Putamen (tissue), 1 donor: ENCODE measurements around the gene ANO6.

Experiments used
- DNase-seq: peaks from one replicate; pipeline ENCODE4 v3.0.0-alpha.2; 2016; ENCODE audit warnings: low spot score

The ANO6 gene

DNA sequence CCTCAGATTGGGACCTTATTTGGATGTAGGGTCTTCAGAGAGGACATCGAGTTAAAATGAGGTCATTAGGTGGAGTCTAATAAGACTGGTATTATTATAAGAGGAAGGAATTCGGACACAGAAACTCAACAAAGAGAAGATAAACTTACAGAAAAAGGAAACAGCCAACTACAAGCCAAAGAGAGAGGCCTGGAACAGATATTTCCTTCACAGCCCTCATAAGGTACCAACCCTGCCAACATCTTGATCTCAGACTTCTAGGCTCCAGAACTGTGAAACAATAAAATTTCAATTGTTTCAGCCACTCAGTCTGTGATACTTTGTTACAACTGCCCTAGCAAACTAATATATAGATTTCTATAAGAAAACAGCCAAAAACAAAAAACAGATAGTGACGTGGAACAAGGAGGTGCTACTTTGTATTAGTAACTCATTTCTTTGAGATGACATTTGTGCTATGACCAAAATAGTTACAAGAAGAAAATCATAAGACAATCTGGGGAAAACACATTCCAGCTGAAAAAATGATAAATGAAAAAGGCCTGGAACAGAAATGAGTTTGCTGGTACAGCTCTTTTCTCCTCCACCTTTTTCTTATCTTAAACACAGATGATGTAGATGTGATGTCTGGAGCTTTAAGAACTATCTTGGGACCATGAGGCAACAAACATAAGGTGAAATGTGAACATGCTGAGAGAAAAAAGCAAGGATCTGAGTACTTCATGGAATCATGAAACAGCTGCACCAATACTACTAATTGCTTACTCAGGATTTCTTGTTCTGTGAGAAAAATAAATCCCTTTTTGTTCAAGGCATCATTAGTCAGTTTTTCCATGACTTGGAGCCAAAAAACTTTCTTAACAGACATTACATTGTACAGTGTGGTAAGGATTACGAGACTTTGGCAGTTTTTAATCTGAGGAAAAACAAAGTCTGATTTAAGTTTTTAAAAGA, 243.2 kb downstream of the ANO6 start:
- DNase-seq: no peak

DNA sequence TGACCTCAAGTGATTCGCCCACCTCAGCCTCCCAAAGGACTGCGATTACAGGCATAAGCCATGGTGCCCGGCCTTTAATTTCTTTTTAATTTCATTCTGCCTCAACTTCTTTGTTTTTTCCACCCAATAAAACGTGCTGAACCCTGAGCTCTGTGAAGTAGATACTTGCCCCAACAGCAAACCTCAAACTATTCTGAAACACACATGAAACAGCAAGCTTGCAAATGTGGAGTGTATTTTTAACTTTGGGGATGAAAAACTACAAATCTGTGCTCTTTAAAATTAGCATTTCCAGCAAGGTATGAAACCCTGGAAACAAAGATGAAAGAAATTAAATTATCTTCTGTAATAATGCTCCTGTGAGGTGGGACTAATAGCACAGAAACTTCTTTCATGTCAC, 246.6 kb downstream of the ANO6 start:
- no peak for DNase-seq

DNA sequence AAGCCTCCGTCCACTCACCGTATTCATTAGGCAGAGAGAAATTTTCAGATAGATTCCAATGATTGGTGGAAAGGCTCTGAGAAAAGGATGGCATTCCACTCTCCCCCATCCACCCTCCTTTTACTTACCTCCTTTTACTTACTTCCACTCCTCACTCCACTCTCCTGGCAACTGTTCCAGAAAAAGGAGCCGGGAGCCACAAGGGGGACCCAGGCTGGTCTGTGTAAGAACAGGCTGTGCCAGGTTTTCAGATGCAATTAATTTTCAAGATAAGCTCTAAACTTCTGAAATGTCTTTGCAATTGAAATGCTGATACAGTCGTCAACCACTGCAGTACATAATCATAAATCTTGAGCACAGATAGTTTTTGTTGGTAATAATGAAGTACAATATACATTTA, 248.8 kb downstream of the ANO6 start:
- DNase-seq: no peak

DNA sequence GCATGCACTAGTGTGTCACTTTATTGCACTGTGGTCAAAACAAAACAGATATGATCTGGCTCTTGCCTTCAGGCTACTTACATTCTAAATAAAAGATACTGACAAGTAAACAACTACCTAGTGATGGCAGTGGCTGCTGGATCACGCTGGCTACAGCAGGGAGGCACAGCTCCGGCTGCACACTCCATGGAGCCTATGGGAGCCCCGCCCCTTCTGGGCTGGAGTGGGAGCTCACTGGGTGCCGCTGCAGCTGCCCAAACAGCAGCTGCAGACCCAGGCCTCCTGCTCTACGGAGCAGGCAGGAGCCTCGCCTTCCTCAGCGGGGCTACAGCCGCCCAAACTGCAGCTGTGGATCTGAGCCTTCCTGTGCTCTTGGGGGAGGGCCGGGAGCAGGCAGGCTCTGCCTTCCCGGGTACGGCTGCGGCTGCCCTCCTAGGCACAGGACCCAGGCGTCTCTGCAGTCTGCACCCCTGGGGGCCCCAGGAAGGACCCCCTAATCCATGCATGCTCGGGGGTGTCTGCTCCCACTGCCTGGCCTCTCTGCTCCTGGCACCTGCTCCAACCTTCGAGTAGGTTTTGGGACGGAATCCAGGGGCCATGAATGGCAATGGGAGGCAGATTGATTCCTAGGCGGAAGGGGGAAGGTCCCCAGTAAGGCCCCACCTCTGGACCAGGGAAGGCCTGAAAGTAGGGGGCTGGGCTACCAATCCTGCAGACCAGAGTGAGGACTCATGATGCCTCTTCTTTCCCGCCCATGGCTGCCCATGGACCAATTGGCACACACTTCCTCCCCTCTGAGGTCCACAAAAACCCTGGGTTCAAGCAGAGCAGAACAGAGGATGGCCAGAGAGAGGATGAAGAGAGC, 253.1 kb downstream of the ANO6 start:
- DNase-seq: no peak

DNA sequence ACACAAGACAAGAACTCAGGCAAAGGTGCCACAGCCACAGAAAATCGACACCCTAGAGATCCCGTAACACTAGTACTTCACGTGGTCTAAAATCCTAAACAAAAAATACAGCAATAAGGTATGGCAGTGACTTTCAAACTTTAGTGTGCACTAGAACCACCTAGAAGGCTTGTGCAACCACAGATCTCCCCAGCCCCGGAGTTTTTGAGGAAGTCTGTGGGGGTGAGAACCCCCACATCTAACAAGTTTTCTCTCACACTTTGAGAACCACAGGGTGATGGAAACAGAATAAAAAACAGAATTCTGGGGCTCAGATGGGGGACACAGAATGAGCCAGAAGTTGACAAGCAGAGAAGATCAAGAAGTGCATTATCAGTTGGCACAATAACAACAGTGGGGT, 254.0 kb downstream of the ANO6 start:
- DNase-seq: no peak

DNA sequence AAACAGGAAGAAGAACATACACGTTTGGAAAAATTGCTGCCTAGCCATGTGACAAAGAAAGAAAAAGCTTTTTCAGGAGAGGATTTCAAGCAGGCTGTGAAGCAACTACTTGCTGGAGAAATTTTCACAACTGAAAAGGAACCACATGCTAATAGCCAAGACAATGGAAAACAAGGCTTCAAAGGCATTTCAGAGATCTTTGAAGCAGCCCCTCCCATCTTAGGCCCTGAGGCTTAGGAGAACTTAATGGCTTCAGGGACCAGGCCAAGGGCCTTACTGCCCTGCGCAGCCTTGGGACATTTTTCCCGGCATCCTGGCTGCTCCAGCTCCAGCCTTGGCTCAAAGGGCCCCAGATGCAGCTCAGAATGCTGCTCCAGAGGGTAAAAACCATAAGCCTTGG, 257.7 kb downstream of the ANO6 start:
- DNase-seq: no peak

DNA sequence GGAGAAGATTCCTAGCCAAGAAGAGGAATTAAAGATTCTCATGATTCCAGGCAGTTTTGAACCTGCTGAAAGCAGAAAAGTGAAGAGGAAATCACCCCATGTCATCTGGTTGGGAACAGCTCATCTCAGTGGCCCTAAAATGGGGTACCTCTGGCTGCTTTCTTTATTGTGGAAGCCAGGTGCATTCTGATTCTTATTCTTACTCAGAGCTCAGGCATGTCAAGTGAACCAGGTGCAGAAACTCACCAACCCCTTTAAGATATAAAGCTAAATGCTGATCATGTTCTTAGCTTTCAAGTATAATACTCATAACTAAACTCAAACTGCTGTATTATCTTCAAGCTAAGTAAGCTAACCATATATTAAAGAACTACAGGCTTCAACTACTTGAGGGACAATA, 259.7 kb downstream of the ANO6 start:
- no peak for DNase-seq

DNA sequence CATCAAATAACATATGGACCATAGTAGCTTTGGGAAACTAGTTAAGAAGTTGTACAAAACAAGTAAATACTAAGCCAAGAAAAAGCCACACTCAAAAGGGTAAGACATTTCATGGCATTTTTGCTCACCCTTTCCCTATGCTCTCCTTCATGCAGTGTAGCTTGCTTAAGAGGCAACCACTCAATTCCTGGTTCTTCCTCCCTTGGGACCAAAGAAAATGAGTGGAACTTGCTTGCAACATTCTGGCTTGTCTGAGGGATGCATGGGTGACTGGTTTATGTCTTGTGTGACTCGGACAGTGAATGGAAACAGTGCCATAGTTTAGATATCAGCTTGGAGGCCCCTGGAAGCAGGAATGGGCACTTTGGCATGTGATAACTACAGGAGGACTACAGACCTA, 261.6 kb downstream of the ANO6 start:
- DNase-seq: no peak

DNA sequence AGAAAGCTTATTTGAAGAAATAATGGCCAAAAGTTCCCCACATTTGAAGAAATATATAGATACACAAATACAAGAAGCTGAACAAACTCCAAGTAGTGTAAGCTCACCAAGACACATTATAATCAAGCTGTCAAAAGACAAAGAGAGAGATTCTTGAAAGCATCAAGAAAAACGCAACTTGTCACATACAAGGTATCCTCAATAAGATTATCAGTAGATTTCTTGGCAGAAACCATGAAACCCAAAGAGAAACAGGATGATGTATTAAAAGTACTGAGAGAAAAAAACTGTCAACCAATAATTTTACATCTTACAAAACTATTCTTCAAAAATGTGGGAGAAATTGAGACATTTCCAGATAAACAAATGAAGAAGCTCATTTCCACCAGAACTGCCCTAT, 263.0 kb downstream of the ANO6 start:
- no peak for DNase-seq

DNA sequence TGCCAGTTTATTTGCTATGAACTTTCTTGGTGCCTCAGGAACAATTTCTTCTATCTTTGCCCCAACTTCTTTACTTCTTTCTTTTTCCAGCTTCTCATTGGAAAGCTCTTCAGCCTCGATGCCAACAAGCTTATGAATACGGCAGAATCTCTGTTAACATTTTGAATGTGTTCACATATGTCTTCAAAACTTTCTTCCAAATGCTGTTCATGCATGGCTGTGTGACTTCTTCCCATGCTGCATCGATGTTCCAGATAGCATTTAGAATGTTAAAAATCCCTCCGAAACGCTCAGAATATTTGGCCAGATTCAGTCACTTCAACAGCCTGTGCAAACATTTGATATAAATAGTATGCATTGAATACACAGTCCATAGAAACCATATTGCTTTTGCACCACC, 265.9 kb downstream of the ANO6 start:
- DNase-seq: no peak

DNA sequence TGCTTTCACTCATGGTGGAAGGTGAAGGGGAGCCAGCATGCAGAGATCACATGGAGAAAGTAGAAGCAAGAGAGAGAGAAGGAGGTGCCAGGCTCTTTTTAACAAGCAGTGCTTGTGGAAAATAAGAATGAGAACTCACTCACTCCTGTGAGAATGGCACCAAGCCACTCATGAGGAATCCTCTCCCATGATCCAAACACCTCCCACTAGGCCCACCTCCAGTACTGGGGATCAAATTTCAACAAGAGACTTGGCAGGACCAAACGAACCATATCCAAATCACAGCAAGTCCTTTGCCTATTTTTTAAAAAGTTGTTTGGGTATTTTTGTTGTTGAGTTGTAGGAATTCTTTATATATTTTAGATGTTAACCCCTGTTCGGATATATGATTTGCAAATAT, 267.7 kb downstream of the ANO6 start:
- DNase-seq: no peak
